HPDE6-E6E7 (cell line): ENCODE results near the gene NRF1.

Source experiments
- DNase-seq: peaks from one replicate; pipeline ENCODE4 v3.0.0; 2011; ENCODE audit warnings: missing footprints; ENCODE audit errors: extremely low spot score

Gene NRF1

DNA sequence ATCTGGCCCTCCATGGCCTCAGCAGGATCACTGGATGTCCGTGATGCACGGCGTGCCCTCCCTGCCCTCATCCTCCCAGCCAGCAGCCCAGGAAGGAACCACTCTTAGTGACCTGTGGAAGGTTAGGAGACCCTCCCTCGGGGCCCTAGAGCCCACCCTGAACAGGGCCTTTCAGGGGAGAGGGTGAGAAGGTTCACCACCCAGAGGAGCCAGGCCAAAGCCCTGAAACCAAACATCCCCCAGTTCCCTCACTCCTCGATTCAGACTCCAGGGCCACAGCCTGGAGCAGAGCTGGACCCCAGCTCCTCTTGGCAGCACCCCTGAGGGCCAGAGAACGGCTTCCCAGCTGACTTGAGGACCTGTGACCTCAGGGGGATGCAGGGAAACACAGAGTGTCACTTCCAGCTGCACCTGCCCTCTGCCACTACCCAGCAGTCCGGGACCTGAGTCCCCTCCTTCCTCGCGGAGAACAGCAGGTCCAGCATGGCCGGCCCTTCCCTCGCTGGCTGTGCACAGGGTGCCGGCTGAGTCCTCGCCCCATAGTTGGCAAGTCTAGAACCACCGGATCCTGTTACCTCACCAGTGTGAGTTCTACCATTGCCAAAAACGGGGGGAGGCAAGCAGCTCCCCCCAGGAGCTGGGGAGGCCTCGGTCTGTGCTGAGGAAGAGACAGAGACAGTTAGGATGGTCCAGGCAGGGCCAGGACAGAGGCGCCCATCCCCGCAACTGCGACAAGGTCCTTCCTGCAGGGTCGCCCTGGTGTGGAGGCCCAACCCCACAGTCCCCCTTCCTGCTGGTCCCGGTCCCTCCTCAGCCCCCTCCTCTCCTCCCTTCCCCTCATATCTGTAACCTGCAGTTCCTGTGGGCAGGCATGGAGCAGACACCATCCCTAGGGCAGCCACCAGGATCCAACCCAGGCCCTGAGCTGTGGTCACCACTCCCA, 158.6 kb downstream of the NRF1 start:
- no peak for DNase-seq

DNA sequence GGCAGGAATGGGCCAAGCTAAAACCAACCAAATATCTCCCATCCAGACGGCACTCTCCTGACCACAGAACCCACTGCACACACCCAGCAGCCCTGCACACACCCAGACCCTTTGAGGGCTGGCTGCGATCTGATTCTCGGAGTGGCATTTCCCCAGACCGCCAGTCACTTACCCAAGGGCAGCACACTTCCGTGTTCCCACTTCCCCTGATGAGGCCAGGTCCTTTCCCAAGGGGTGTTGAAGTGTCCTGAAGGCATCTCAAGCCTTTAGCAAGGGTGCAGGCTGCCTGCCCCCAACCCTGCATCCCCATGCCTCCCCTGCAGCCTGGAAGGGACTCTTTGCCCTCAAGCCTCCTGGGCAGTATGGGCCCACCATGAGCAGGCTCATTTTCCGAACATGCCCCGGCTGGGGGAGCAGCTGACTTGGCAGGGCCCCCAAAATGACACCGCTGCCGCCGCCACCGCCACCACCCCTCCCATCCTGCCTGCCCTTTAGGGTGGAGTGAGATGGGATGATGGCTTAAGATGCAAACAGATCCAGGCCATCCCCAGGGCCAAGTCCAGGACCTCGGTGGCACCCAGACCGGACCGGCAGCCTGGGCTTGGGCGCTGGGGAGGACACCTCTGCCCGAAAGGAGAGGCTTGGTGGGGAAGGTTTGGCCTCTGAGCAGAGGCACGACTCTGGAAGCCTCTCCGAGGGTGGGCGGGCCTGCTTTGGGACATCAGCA, 159.8 kb downstream of the NRF1 start:
- no peak for DNase-seq

DNA sequence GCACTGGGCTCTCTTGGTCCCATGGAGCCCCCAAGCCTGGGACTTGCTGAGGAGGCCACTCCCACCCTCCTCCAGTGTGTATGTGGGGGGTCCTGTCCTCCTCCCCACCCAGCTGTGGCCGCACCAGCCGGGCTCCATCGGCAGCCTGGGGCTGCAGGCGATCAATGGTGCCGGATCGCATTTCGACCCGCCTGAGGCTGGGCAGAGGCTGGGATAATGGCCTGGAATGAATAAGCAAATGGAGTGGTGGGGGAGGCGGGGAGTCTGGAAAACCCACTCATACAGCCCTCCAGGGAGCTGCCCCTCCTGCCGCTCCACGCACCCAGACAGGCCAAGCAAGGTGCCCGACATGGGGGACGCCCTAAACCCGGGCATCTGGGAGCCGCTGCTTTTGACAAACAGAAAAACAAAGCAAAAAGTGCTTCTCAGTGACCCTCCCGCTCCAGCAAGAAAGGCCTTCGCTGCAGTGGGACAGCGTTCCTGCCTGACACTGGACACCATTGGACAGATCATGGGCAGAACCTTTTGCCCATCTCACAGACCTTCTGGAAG, 160.5 kb downstream of the NRF1 start:
- DNase-seq: no peak

DNA sequence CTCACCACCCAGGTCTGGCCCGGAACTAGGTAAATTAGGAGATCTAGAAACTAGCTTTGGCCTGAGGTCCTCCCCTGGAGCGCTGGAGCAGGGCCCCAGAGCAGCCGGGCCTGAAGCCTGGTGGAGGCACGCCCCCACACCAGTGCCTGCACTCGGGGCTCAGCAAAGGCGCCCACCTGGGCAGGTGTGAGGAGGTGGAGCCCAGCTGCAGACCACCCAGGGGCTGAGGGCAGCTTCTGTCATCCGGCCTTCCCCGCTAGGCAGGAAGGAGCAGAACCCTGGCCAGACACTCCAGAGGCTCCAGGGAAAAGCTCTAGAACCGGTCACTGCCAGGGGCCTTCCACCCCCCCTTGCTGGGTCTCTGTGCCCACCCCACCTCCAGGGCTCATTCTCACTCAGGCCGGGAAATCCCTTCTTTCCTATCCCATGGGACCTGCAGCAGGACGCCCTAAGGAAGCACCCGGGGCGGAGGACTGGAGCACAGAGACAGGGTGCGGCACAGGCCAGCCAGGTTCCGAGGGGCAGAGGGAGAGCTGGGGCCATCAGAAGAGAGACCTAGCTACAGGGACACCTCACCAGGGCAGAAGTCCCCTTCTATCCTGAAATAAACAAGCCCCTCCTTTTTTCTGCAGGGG, 161.2 kb downstream of the NRF1 start:
- no peak for DNase-seq

DNA sequence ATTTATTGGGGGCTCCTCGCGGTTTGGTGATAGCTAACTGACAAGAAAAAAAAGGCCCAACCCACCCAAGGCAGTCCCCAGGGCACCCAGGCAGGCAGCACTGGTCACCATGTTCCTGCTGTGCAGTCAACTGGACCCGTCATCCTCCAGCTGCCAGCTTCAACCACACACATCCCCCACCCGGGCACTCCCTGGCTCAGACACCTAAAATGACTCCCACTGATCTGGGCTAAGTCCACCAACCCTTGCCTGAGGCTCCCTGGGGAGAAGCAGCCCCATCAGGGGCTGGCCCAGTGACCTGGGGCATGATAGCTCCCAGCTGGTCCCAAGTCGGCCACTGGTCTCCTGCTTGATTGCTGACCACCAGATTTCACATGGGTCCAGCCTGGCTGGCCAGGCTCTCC, 161.8 kb downstream of the NRF1 start:
- DNase-seq: no peak

DNA sequence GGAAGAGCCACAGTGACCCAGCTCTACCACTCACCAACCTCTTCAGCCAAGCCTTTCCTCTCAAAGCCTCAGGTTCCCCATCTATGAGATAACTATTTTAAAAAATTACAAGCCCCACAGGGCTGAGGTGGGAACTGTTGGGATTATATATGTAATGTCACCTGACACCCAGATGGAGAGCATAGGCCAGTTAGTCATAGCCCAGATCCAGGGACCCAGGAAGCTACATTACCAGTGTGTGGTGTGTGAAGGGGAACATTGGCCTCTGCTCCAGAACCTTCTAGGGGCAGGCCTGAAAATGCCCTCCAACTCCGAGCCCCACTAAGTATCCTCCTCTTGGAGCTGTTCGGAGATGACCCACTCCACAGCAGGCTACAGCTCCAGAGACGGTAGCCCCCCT, 162.4 kb downstream of the NRF1 start:
- no peak for DNase-seq

DNA sequence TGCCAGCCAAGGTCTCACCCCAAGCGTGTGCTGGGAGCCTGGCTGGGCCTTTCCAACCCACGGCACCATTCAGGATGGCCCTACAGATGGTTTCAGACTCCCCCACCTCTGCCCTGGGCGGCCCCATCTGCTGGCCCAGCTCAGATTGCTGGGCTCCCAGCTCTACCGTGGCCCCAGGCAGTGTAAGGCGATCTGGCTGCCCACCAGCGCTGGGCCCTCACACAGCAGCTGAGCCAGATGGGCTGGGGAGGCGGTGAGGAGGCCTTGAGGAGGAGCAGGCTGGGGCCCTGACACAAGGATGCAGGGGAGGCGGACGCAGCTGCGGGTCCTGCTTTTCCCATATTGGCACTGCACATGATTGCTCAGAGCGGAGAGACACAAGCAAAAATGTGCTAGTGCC, 162.8 kb downstream of the NRF1 start:
- no peak for DNase-seq

DNA sequence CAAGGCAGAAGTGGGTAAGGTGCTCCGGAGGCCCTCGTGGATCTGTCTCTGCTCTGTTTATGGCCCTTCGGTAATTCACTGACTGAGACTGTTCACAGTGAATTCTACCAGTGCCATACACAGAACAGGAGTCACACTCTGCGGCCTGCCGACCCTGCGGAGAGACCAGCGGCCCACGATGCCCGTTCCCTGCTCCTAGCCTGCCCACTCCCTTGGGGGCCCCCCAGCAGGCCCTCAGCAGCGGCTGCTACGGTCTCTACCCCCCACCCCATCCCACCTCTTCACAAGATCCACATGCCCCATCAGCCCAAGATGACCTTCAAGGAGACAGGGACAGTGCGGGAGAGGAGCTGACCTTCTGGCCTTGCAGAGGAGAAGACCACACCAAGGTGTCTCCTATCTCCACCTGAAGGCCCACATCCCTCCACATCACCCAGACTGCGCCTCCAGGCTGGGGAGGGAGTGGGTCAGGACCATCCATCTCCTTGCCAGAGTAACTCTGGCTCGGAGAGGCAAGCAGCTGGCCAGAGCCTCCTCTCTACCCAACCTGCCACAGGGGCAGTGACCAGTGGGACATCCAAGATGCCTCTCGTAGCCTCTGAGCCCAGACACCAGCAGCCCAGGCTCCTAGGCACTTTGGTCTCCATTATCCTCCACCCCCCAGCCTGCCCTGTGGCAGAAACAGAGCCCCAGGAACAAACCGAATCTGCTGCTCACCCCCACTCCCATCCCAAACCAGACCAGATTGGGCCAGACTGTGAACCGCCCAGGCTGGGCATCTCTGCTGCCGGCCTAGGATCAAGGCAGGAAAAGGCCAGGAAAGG, 163.6 kb downstream of the NRF1 start:
- DNase-seq: no peak

DNA sequence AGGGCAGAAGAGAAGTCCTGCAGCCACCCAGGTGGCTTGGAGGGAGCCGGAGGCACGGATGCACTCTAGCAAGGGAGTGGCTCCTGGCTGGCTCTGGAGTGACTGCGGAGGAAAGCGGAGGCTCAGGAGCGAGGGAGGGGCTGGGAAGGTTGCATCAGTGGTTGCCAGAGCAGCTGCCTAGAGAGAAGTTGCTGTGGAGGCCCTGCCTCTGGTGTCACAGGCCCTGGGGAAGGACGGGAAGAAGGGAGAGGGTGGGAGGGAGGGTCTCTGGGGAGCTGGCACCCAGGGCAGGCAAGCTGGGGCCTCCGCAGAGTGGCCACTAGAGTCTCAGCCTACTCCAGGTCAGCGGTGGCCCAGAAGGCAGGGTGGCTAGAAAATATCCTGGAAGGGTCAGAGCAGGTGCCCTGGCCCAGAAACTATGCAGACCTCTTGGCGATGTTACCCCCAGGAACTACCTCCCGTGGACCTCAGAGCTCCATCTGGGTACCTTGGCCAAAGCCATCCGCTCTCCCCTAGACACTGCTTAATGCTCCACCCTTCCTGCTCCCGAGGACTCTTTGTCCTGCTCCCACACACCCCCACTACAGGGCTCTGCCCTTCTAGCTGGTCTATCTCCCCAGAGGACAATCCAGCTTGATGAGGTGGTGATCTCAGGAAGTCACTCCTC, 164.3 kb downstream of the NRF1 start:
- DNase-seq: no peak

DNA sequence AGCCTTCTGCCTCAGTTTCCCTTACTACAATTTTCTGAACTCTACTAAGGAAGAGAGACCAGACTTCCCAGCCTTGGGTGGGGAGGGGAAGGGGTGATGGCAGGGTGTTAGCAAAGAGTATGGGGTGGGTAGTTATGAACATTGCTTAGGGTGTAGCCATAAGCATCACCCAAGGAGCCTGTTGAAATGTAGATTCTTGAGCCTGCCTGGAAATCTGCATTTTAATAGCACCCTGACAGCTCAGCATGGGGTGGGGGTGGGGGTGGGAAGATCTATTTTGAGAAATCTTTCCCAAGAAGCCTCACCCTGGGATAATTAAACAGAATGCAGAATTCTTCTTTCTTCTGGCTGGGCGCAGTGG, 164.8 kb downstream of the NRF1 start:
- no peak for DNase-seq

DNA sequence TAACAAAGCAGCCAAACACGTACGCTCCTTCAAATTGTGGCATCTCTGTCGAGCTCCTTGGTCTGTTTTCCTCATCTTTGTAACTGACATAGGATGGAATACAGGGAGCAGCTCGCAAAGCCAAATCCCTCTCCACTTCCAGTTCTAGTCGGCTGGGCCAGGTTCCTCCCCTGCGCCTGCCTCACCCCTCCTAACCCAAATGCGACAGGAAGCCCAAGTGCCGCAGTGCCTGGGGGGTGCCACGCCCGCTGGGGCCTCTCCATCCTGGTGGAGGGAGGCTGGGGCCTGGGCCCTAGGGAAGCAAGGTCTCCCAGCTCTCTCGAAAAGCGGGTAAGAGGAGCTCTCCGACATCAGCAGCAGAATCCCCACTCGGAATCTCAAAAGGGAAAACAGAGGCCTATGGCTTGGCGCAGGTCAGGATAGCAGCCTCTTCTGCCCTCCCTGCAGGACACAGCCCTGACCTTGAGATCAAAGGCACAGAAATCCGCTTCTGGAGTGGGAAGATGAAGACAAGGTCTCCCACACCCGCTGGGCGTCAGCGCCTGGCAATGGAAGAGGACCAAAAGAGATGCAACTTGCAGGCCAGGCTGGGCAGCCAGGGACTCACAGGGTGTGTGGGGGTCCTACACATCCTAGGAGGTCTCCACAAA, 165.8 kb downstream of the NRF1 start:
- no peak for DNase-seq

DNA sequence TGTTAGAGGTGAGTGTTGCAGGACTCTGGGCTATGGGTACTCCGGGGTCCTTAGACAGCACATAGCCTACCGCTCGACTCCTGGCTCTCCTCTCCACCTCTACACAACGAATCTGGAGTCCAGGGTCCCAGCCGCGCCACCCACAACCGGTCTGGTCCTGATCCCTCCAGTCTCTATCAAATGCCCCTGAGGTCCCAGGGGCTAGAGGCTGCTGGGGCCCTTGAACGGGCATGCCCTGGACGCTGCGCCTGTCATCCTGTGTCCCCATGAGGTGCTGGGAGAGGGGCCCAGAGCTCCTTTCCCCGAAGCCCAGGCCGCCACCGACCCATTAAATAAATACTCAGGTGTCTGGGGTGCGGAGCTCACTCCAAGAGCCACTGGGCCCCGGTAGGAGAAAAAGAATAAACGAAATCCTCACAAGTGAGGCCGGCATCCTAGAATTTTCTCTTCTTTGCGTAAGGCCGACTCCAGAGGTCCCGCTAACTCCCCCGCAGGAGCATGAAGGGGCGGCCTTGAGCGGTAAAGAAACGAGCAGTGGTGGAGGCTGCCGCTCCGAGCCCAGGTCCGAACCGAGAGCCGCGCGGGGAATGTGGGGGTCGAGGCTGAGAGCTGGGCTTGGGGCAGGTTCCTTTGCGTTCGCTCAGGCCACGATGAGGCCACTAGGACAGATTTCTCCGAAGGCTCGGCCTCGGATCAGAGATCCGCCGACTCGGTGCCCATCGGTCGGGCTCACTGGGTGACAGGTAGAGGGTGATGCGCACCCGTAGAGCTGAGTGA, 166.7 kb downstream of the NRF1 start:
- no peak for DNase-seq

DNA sequence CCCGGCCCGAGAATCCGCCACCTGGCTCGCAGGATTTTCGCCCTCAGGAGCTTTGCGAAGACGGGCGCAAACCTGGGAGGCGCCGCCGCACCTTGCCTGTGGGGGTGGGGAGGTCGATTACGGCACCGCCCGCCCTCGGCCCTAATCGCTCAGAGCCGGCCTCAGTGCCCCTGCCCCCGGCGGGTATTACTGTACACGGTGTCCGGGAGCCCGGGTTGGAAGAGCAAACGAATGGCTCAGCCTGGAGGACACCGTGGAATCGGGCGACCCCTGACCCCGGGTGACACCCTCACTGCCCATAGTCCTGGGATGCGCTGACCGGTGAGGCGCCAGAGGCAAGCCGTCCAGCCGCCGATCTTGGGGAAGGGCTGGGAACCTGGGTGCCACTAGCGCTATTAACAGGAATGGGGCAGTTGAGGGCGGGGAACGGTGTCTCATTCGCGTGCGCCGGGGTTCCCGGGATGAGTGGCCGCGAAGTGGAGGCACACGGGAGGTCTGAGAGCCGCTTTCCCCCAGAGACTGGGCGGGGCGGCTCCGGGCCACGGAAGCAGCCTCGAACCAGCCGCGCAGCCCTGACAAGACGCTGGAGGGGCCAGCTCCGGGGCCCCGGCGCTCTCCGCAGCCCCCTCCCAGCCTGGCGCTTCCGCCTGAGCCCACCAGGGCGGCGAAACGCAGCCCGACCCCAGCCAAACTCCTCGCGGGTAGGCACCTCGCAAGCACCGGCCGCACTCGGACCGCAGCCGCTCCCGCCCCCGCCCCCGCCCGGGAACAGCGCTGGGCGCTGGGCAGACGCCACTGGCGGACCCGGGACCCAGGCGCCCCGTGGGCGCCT, 167.5 kb downstream of the NRF1 start:
- DNase-seq: no peak

DNA sequence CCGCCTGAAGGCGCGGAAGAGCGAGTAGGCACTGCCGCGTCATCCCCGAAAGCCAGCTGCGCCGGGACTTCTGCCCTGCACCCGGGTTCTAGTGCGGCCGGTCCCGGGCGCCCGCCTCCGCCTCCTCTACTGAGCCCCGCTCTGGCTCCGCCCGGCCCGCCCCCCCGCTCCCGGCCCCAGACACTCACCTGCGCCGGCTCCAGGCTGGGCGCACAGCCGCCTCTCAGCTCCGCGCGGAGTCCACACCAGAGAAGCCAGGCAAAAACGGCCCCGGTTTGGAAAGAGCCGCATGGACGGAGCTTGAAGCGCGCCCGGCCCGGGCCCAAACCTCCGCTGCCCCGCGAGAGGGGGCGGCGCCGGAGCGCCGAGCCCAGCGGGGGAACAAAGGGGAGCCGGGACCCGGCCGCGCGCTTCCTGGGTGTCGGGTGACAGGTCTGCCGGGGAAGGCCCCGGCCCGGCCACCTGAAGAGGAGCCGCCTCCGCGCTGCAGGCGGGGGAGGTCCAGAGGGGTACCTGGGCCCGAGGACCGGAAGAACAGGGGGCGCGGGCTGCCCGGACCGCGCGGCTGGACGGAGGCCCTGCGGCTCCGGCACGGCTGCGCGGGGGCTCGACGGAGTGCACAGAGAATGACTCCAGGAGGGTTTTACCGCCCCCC, 168.2 kb downstream of the NRF1 start:
- DNase-seq: peak; percentile 89

DNA sequence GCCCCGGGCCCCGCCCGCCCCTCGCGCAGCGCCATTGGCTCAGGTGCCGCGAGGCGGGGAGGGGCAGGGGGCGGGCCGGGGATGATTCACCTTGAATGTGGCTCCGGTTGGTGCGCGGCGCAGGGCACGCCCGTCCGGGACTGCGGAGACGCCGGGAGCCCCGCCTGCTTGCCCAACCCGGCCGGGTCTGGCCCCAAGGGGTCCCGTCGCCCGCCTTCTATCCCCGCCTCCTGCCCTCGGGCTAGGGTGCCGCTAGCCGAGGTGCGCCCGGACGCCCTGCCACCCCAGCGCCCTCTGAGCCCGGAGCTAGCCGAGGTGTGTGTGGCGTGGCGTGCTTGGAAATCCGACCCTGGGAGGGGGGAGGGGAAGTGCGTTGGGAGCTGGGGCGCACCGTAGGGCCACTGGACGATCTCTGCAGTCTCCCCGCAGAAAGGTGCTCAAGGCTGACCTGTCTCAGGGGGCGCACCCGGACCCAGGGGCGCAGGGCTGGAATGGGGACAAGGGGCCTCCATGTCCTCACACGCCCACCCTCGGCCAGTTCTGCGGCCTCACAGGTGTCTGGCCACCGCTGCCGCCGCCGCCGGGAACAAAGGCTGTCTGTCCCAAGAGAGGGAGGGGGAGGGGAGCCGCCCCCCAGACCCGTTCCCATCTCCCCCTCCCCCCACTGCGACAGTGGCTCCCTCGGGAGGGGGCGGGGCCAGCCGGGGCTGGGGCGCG, 168.9 kb downstream of the NRF1 start:
- peak; percentile 99 for DNase-seq

DNA sequence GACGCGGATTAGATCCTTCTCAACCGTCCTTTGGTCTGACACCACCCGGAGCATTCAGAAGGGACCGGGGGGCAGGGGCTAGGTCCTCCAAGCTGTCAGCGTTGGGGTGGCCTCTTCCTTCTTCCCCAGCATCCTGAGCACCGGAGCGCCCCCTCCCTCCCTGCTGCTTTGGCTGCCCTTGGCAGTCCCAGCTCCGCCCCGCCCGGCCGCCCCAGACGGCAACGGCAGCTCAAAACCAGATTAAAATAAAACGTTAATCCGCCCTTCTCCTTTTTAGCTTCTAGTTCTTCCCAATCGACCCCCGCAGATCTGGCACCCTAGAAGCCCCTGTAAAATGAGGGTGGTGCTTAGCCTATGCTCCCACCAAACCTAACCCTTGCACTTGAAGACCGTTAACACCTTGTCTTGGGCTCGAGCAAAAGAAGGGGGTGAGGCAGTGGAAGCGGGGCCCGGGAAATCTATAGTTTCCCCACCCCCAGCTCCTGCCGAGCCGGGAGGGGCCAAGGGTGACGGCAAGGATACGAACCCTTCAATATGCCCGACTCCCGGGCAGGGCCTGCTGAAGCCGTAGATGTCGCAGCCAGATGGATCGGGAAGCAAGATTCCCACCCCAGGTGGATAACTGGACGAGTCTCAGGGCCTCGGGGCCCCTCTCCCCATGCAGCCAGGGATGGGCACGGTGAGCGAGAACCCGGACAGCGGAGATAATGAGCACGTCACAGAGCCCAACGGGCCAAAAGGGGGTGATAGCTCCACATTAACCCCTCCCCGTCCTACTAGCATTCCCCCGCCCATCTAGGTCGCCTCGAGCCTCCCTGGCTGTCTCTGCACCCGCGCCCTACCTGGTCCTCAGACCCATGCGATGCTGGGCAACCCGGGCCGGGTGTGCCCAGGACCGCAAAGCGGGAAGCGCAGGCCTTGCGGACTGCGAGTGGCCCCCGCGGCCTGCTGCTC, 169.7 kb downstream of the NRF1 start:
- no peak for DNase-seq
